ENCODE results near the gene ADAM10. TPM values are rescaled to one million over a fixed set of nuclear protein-coding genes. Genes with fewer than 3 reads are reported as not detected.

Gene ADAM10
- total and polyA plus RNA-seq, 9 donors: 49.5 to 112 (median 85.2) TPM

DNA sequence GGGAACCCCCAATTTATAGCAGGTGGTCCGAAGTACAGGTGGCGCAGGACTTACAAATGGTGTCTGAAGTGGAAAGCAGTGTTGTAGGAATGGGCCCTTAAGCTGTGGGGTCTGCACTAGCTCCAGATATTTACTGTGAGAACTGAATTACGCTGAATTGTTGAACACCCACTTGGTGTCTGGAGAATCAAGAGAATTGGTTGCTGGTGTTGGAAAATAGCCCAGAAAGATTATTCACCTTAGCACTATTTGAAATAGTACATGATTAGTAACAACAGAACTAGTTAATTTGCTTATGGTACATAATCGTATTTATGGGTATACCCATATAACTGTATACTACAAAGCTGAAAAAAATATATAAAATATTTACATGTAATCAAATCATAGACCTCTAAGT, 64.8 kb downstream of the ADAM10 start:
- Histone ChIP-seq H3K9me3 (replicated peaks; ENCODE audit: control insufficient read depth, low read depth, low read length) (no peaks in the 10 kb centered on the region), H3K27me3 (ENCODE audit: control insufficient read depth, insufficient read depth, low read length) (no peaks in the 10 kb centered on the region), H3K27ac (ENCODE audit: low read length) (no peak overlapping the region), H3K4me1 (ENCODE audit: control insufficient read depth, insufficient read depth, low read length) (peaks cover 3% of the 10 kb centered on the region), H3K36me3 (ENCODE audit: control insufficient read depth, insufficient read depth, low read length) (peaks cover 2% of the 10 kb centered on the region), H3K4me3 (ENCODE audit: low read length) (no peak overlapping the region)
- WGBS (ENCODE audit: insufficient coverage): 100% methylated on average over 2 of the region's 4 CpGs
- no peak for DNase-seq

DNA sequence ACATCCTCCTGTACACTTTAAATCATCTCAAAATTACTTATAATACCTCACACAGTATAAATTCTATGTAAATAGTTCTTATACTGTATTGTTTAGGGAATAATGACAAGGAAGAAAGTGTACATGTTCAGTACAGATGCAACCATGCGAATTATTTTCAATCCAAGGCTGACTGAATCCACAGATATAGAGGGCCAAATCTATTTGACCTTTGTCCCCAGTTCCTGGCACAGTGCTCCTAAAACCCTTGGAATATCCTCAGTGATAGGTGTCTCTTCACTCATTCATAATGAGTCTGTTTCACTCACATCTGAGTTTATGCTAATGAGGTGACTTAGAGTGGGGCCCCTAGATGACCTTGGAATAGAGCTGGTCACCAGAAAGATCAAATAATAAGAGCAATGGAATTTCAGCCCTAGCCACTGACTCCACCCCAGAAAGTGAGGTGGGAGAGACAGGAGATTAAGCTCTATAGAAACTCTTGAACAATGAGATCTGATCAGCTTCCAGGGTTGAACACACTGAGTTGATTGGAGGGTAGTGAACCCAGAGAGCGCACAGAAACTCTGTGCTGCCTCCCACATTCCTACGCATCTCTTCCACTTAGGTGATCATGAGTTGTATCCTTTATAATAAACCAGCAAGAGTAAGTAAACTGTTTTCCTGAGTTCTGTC, 65.3 kb downstream of the ADAM10 start:
- no peak for DNase-seq
- Histone ChIP-seq H3K4me1 (ENCODE audit: control insufficient read depth, insufficient read depth, low read length) (peaks cover 3% of the 10 kb centered on the region), H3K4me3 (ENCODE audit: low read length) (no peak overlapping the region), H3K27ac (ENCODE audit: low read length) (no peak overlapping the region), H3K9me3 (replicated peaks; ENCODE audit: control insufficient read depth, low read depth, low read length) (no peaks in the 10 kb centered on the region), H3K36me3 (ENCODE audit: control insufficient read depth, insufficient read depth, low read length) (peaks cover 2% of the 10 kb centered on the region), H3K27me3 (ENCODE audit: control insufficient read depth, insufficient read depth, low read length) (no peaks in the 10 kb centered on the region)
- no CpG with 5 or more reads among the region's 3 CpGs for WGBS (ENCODE audit: insufficient coverage)

DNA sequence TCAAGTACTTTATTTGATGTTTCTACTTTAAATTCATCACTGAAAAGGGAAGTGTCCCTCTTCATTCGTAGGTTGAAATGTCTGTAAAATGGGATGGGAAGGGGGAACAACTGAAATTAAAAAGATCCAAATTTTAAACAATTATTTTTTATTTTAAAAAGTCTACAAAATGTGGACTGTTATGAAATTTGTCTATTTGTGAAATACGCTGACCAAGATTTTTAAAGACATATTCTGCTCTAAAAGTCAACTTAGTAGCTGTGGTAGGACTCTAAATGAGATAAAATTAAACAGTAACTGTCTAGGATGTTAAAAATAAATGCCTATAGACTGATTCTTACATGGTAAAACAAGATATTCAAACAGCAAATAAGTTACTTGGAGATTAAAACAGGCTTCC, 67.3 kb downstream of the ADAM10 start:
- WGBS (ENCODE audit: insufficient coverage): no CpG with 5 or more reads among the region's 2 CpGs
- Histone ChIP-seq H3K4me1 (ENCODE audit: control insufficient read depth, insufficient read depth, low read length) (peaks cover 3% of the 10 kb centered on the region), H3K36me3 (ENCODE audit: control insufficient read depth, insufficient read depth, low read length) (peaks cover 2% of the 10 kb centered on the region), H3K9me3 (replicated peaks; ENCODE audit: control insufficient read depth, low read depth, low read length) (no peaks in the 10 kb centered on the region), H3K27me3 (ENCODE audit: control insufficient read depth, insufficient read depth, low read length) (no peaks in the 10 kb centered on the region), H3K27ac (ENCODE audit: low read length) (no peak overlapping the region), H3K4me3 (ENCODE audit: low read length) (no peak overlapping the region)
- DNase-seq: no peak

DNA sequence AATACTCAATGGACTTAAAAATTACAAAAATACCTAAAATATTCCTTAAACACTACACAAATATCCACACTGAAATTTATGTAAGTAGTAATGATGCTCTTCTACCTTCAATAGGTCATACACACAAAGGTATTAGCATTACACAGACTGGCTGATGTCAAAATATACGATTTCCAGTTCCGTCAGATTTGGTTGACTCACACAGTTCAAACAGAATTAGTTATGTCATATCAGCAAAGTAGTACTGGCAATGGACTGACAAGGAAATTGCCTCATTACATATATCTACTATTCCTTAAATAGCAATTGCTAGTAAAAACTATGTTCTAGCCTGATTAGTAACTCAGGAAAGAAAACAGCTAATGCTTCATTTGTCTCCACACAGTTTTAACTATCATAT, 70.8 kb downstream of the ADAM10 start:
- H3K27ac ChIP-seq (ENCODE audit: low read length): no peak overlapping the region
- no peaks in the 10 kb centered on the region for H3K9me3 ChIP-seq (replicated peaks; ENCODE audit: control insufficient read depth, low read depth, low read length)
- H3K4me1 ChIP-seq (ENCODE audit: control insufficient read depth, insufficient read depth, low read length): no peaks in the 10 kb centered on the region
- no peaks in the 10 kb centered on the region for H3K27me3 ChIP-seq (ENCODE audit: control insufficient read depth, insufficient read depth, low read length)
- H3K36me3 ChIP-seq (ENCODE audit: control insufficient read depth, insufficient read depth, low read length): no peaks in the 10 kb centered on the region
- no CpG with 5 or more reads among the region's 2 CpGs for WGBS (ENCODE audit: insufficient coverage)
- no peak for DNase-seq
- H3K4me3 ChIP-seq (ENCODE audit: low read length): no peak overlapping the region

DNA sequence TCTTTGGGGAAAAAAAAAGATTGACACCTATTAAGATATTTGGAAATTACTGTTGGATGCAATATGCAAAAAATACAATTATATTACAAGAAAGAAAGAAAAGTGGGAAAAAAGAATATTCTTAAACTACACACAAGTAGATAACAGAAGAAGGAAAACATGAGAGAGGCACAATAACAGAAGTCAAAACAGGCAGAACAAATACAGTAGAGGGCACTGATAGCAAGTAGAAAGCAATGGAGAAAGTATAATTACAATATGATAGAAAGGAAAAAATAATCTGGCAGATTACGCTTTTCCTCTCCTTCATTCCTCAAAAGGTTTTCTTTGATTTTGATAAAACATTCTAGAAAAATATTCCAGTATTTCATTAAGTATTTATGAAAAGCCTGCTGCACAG, 72.1 kb downstream of the ADAM10 start:
- no peaks in the 10 kb centered on the region for H3K4me1 ChIP-seq (ENCODE audit: control insufficient read depth, insufficient read depth, low read length)
- H3K4me3 ChIP-seq (ENCODE audit: low read length): no peak overlapping the region
- no CpG with 5 or more reads among the region's 1 CpG for WGBS (ENCODE audit: insufficient coverage)
- H3K27me3 ChIP-seq (ENCODE audit: control insufficient read depth, insufficient read depth, low read length): no peaks in the 10 kb centered on the region
- H3K27ac ChIP-seq (ENCODE audit: low read length): no peak overlapping the region
- DNase-seq: peak; percentile 11
- H3K36me3 ChIP-seq (ENCODE audit: control insufficient read depth, insufficient read depth, low read length): no peaks in the 10 kb centered on the region
- no peaks in the 10 kb centered on the region for H3K9me3 ChIP-seq (replicated peaks; ENCODE audit: control insufficient read depth, low read depth, low read length)

DNA sequence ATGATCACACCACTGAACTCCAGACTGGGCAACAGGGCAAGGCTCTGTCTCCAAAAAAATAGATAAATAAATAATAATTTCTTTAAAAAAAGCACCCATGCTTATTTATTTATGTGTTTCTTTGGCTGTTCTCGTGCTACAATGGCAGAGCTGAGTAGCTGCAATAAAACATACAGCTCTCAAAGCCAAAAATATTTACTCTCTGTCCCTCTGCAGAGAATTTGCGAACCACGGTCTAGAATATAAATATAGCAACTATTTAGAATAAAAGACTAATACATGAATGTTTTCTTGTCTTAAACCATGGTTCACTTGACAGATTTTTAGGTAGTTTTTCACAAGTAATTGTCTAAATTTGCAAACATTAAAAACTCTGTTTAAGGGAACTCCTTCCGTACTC, 72.7 kb downstream of the ADAM10 start:
- H3K4me3 ChIP-seq (ENCODE audit: low read length): no peak overlapping the region
- H3K4me1 ChIP-seq (ENCODE audit: control insufficient read depth, insufficient read depth, low read length): no peaks in the 10 kb centered on the region
- no CpG with 5 or more reads among the region's 4 CpGs for WGBS (ENCODE audit: insufficient coverage)
- no peaks in the 10 kb centered on the region for H3K36me3 ChIP-seq (ENCODE audit: control insufficient read depth, insufficient read depth, low read length)
- no peak for DNase-seq
- no peaks in the 10 kb centered on the region for H3K9me3 ChIP-seq (replicated peaks; ENCODE audit: control insufficient read depth, low read depth, low read length)
- H3K27ac ChIP-seq (ENCODE audit: low read length): no peak overlapping the region
- H3K27me3 ChIP-seq (ENCODE audit: control insufficient read depth, insufficient read depth, low read length): no peaks in the 10 kb centered on the region

DNA sequence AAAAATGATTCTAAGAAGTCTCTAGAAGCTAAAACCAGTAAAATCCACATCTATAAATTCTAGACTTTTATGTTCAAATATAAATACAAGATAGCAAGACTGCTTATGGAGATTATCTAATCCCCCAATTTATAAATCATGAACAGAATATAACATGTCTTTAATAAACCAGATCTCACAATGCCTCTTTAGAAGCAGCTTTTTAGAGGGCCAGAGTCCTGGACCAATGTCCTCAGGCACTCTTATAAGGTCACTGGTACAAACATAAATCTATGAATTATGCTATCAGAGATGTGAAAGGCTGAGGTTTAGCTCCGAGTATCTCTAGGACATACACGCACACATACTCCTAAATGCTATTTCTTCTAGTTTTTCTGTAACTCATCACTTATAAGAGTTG, 78.3 kb downstream of the ADAM10 start:
- H3K9me3 ChIP-seq (replicated peaks; ENCODE audit: control insufficient read depth, low read depth, low read length): no peaks in the 10 kb centered on the region
- H3K4me1 ChIP-seq (ENCODE audit: control insufficient read depth, insufficient read depth, low read length): no peaks in the 10 kb centered on the region
- no peak overlapping the region for H3K27ac ChIP-seq (ENCODE audit: low read length)
- H3K36me3 ChIP-seq (ENCODE audit: control insufficient read depth, insufficient read depth, low read length): no peaks in the 10 kb centered on the region
- WGBS (ENCODE audit: insufficient coverage): 100% methylated on average over 2 of the region's 2 CpGs
- H3K27me3 ChIP-seq (ENCODE audit: control insufficient read depth, insufficient read depth, low read length): no peaks in the 10 kb centered on the region
- no peak overlapping the region for H3K4me3 ChIP-seq (ENCODE audit: low read length)
- no peak for DNase-seq

DNA sequence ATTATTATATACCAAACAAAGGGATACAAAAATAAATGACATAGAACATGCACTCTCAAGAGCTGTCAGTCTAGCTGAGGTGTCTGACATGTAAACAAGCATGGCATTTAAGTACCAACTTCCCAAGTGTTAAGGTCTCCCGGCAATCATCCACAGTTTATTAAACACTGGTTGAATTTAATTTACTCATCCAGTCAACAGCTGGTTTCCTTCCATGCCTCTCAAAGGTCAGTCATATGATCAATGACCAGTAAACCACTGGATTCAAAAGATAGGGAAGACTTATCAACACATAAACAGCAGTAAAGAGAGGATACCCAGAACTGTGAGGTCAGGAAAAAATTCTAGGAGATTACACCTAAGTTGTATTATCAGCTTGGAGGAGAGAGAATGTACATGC, 80.4 kb downstream of the ADAM10 start:
- no peak for DNase-seq
- Histone ChIP-seq H3K36me3 (ENCODE audit: control insufficient read depth, insufficient read depth, low read length) (no peaks in the 10 kb centered on the region), H3K27ac (ENCODE audit: low read length) (no peak overlapping the region), H3K4me3 (ENCODE audit: low read length) (no peak overlapping the region), H3K27me3 (ENCODE audit: control insufficient read depth, insufficient read depth, low read length) (no peaks in the 10 kb centered on the region), H3K4me1 (ENCODE audit: control insufficient read depth, insufficient read depth, low read length) (no peaks in the 10 kb centered on the region), H3K9me3 (replicated peaks; ENCODE audit: control insufficient read depth, low read depth, low read length) (no peaks in the 10 kb centered on the region)
- WGBS (ENCODE audit: insufficient coverage): 60% methylated on average over 1 of the region's 1 CpG

DNA sequence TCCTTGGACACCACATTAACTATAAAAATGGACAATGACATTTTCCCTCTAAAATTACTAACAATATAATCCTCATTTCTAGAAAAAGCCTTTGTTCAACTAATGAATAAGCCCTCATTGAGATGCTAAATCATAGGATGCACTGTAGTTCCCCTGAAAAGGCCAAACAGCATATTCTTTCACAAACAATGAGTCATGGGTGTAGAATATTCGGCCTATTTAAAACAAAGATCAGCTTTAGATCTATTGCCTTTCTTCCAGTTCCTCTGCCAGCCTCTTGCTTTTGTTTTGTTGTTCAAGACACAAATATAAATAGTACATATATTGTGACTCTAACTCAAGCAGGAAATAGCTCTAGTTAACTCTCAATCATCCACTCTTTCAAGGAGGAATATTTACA, 82.5 kb downstream of the ADAM10 start:
- Histone ChIP-seq H3K9me3 (replicated peaks; ENCODE audit: control insufficient read depth, low read depth, low read length) (no peaks in the 10 kb centered on the region), H3K36me3 (ENCODE audit: control insufficient read depth, insufficient read depth, low read length) (peaks cover 7% of the 10 kb centered on the region), H3K4me3 (ENCODE audit: low read length) (no peak overlapping the region), H3K27me3 (ENCODE audit: control insufficient read depth, insufficient read depth, low read length) (no peaks in the 10 kb centered on the region), H3K27ac (ENCODE audit: low read length) (no peak overlapping the region), H3K4me1 (ENCODE audit: control insufficient read depth, insufficient read depth, low read length) (no peaks in the 10 kb centered on the region)
- DNase-seq: peak; percentile 2
- no CpG with 5 or more reads among the region's 1 CpG for WGBS (ENCODE audit: insufficient coverage)

DNA sequence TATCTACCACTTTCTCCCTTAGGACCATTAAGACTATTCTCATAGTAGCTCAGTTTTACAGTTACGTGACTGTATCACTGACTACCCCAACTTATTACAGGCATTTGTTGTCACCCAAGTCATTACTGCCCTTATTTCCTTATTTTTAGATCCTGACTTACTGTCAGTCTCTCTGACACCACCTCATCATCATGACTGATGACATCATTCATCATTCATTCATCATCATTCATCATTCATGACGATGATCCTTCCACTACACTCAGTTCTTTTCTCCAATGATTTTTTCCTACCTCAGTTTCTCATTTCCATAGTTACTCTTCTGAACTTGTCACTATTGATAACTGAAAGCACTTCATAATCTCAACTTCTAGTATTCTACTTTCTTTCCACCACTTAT, 83.8 kb downstream of the ADAM10 start:
- Histone ChIP-seq H3K4me1 (ENCODE audit: control insufficient read depth, insufficient read depth, low read length) (no peaks in the 10 kb centered on the region), H3K36me3 (ENCODE audit: control insufficient read depth, insufficient read depth, low read length) (peaks cover 7% of the 10 kb centered on the region), H3K9me3 (replicated peaks; ENCODE audit: control insufficient read depth, low read depth, low read length) (no peaks in the 10 kb centered on the region), H3K27me3 (ENCODE audit: control insufficient read depth, insufficient read depth, low read length) (no peaks in the 10 kb centered on the region), H3K4me3 (ENCODE audit: low read length) (no peak overlapping the region), H3K27ac (ENCODE audit: low read length) (no peak overlapping the region)
- 100% methylated on average over 2 of the region's 2 CpGs for WGBS (ENCODE audit: insufficient coverage)
- no peak for DNase-seq

DNA sequence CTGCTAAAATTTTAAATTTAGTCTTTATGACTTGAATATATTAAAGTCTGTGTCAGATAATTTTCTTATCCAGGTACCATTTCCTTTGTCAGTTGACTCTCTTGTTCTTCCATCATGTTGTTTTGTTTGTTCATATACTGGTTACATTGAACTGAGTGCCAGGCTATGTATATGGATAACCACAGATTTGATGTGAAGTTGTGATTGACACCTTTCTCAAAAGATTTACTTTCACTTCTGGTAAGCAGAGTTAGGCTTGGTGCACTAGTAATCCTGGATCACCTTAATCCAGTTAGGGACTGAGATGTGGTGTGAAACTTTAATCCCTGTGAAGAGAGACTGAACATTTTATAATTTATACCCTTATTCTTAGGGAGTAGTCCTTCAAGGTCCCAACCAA, 99.4 kb downstream of the ADAM10 start:
- Histone ChIP-seq H3K4me3 (ENCODE audit: low read length) (no peak overlapping the region), H3K4me1 (ENCODE audit: control insufficient read depth, insufficient read depth, low read length) (no peaks in the 10 kb centered on the region), H3K36me3 (ENCODE audit: control insufficient read depth, insufficient read depth, low read length) (peaks cover 2% of the 10 kb centered on the region), H3K27ac (ENCODE audit: low read length) (no peak overlapping the region), H3K27me3 (ENCODE audit: control insufficient read depth, insufficient read depth, low read length) (no peaks in the 10 kb centered on the region), H3K9me3 (replicated peaks; ENCODE audit: control insufficient read depth, low read depth, low read length) (no peaks in the 10 kb centered on the region)
- DNase-seq: no peak

Measured in muscle of leg (tissue), 11 donors.